Loucy (cell line): ENCODE results near the gene CLK4.

ENCODE experiments used
- H2AFZ ChIP-seq: fragments of 200-600 bp; sonication (generic); 2 replicates; pipeline ENCODE4 v1.6.0; 2016; ENCODE audit warnings: antibody characterized with exemption, mild to moderate bottlenecking, low read length, moderate library complexity
- H3F3A ChIP-seq: fragments of 200-600 bp; 2 replicates; pipeline ENCODE4 v1.6.0; 2016; ENCODE audit warnings: antibody characterized with exemption, low read depth, mild to moderate bottlenecking
- H3K27me3 ChIP-seq: fragments of 200-600 bp; sonication (generic); 2 replicates; pipeline ENCODE4 v1.6.1; 2014; ENCODE audit warnings: low read length, mild to moderate bottlenecking; ENCODE audit not compliant: insufficient read depth, poor library complexity, severe bottlenecking
- H3K36me3 ChIP-seq: fragments of 200-600 bp; sonication (generic); 2 replicates; pipeline ENCODE4 v1.6.1; 2016; ENCODE audit warnings: low read length; ENCODE audit not compliant: insufficient read depth
- H3K4me1 ChIP-seq: fragments of 200-600 bp; sonication (generic); 2 replicates; pipeline ENCODE4 v1.5.1; 2014; ENCODE audit warnings: low read length, mild to moderate bottlenecking; ENCODE audit not compliant: insufficient read depth, poor library complexity, severe bottlenecking
- H3K4me2 ChIP-seq: fragments of 200-600 bp; sonication (generic); 2 replicates; pipeline ENCODE4 v1.6.0; 2014; ENCODE audit warnings: antibody characterized with exemption, low read length, low read depth, mild to moderate bottlenecking; ENCODE audit not compliant: poor library complexity, severe bottlenecking
- H3K4me3 ChIP-seq: fragments of 200-600 bp; sonication (generic); 2 replicates; pipeline ENCODE4 v1.5.1; 2014; ENCODE audit warnings: low read length, mild to moderate bottlenecking, mixed read lengths; ENCODE audit not compliant: poor library complexity, severe bottlenecking
- H3K79me2 ChIP-seq: fragments of 200-600 bp; sonication (generic); 2 replicates; pipeline ENCODE4 v1.6.1; 2014; ENCODE audit warnings: low read length; ENCODE audit not compliant: insufficient read depth
- H3K9ac ChIP-seq: fragments of 200-600 bp; sonication (generic); 2 replicates; pipeline ENCODE4 v1.6.0; 2014; ENCODE audit warnings: mild to moderate bottlenecking, low read depth, low read length, moderate library complexity; ENCODE audit not compliant: poor library complexity, severe bottlenecking
- H3K9me2 ChIP-seq: fragments of 200-600 bp; sonication (generic); replicated peaks from 2 replicates; pipeline ENCODE4 v1.6.1; 2016; ENCODE audit warnings: low read depth, low read length, mixed read lengths
- H3K9me3 ChIP-seq: fragments of 200-600 bp; sonication (generic); 2 replicates; pipeline ENCODE4 v1.6.1; 2014; ENCODE audit warnings: mild to moderate bottlenecking, antibody characterized with exemption, low read length, low read depth; ENCODE audit not compliant: insufficient read depth
- H4K20me1 ChIP-seq: fragments of 200-600 bp; sonication (generic); 2 replicates; pipeline ENCODE4 v1.6.0; 2014; ENCODE audit warnings: antibody characterized with exemption, low read length, mild to moderate bottlenecking; ENCODE audit not compliant: insufficient read depth, poor library complexity, severe bottlenecking
- EZH2phosphoT487 ChIP-seq: fragments of 200-600 bp; IDR thresholded peaks from 2 replicates; pipeline ENCODE4 v1.6.1; 2018; ENCODE audit warnings: antibody characterized with exemption, mild to moderate bottlenecking, moderate library complexity, borderline replicate concordance
- TF ChIP-seq, protein P1 (sequence below): fragments of 200-600 bp; sonication (generic); conservative IDR thresholded peaks from 2 replicates; pipeline ENCODE4 v1.5.1; 2014; ENCODE audit warnings: mild to moderate bottlenecking, antibody characterized with exemption, low read length

Gene CLK4

GRCh38 chr5:178569485-178569884, 57.4 kb downstream of the CLK4 start:
- Histone ChIP-seq H2AFZ (no peak overlapping the region), H3K9ac (no peak overlapping the region), H3K4me2 (no peak overlapping the region), H3K79me2 (no peaks in the 10 kb centered on the region), H3K36me3 (no peaks in the 10 kb centered on the region), H4K20me1 (no peaks in the 10 kb centered on the region), H3K27me3 (no peaks in the 10 kb centered on the region), H3K9me2 (no peaks in the 10 kb centered on the region), H3K4me3 (no peak overlapping the region), H3K4me1 (no peaks in the 10 kb centered on the region), H3K9me3 (no peaks in the 10 kb centered on the region), H3F3A (no peaks in the 10 kb centered on the region)
- no peak for TF ChIP-seq EZH2phosphoT487
- TF ChIP-seq, protein P1, sequence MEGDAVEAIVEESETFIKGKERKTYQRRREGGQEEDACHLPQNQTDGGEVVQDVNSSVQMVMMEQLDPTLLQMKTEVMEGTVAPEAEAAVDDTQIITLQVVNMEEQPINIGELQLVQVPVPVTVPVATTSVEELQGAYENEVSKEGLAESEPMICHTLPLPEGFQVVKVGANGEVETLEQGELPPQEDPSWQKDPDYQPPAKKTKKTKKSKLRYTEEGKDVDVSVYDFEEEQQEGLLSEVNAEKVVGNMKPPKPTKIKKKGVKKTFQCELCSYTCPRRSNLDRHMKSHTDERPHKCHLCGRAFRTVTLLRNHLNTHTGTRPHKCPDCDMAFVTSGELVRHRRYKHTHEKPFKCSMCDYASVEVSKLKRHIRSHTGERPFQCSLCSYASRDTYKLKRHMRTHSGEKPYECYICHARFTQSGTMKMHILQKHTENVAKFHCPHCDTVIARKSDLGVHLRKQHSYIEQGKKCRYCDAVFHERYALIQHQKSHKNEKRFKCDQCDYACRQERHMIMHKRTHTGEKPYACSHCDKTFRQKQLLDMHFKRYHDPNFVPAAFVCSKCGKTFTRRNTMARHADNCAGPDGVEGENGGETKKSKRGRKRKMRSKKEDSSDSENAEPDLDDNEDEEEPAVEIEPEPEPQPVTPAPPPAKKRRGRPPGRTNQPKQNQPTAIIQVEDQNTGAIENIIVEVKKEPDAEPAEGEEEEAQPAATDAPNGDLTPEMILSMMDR, result no peak

GRCh38 chr5:178564811-178565550, 61.9 kb downstream of the CLK4 start:
- no peaks in the 10 kb centered on the region for H3K27me3 ChIP-seq
- H3K4me2 ChIP-seq, result no peak overlapping the region
- TF ChIP-seq EZH2phosphoT487, result no peak
- TF ChIP-seq, protein P1, result no peak
- H3K36me3 ChIP-seq, result no peaks in the 10 kb centered on the region
- no peak overlapping the region for H3K9ac ChIP-seq
- H3K9me2 ChIP-seq, result no peaks in the 10 kb centered on the region
- H3K79me2 ChIP-seq, result no peaks in the 10 kb centered on the region
- H4K20me1 ChIP-seq, result no peaks in the 10 kb centered on the region
- H3F3A ChIP-seq, result no peaks in the 10 kb centered on the region
- H2AFZ ChIP-seq, result no peak overlapping the region
- no peaks in the 10 kb centered on the region for H3K4me1 ChIP-seq
- no peaks in the 10 kb centered on the region for H3K9me3 ChIP-seq
- H3K4me3 ChIP-seq, result no peak overlapping the region

DNA sequence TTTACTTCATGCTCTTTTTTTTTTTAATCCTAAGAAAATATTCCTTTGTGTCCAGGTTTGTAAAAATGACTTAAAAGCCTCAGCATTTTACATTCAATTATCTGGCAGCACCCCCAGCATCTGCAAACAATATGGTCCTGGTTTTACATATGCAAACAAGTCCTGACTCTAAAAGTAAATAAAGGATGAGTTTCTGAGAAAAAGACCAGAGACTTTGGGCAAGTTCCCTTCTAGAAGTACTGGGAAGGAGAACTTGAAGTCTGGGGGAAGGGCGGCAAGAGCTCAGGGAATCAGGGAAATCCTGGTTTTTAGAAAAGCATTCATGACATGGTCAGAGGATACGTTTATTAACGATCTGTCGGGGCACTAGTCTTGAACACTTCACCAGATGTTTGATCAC, 62.5 kb downstream of the CLK4 start:
- no peaks in the 10 kb centered on the region for H3K79me2 ChIP-seq
- no peaks in the 10 kb centered on the region for H3K9me3 ChIP-seq
- no peak overlapping the region for H3K9ac ChIP-seq
- TF ChIP-seq EZH2phosphoT487, result no peak
- TF ChIP-seq, protein P1, result no peak
- H3K4me1 ChIP-seq, result no peaks in the 10 kb centered on the region
- no peak overlapping the region for H3K4me2 ChIP-seq
- H3K9me2 ChIP-seq, result no peaks in the 10 kb centered on the region
- H3K36me3 ChIP-seq, result no peaks in the 10 kb centered on the region
- no peak overlapping the region for H2AFZ ChIP-seq
- no peak overlapping the region for H3K4me3 ChIP-seq
- no peaks in the 10 kb centered on the region for H4K20me1 ChIP-seq
- H3K27me3 ChIP-seq, result no peaks in the 10 kb centered on the region
- no peaks in the 10 kb centered on the region for H3F3A ChIP-seq
